Activated B cell treated with CpG ODN at 0.5 μM for 24 hours (primary cell): ENCODE data around the gene THOC7. TPM values are rescaled to one million over a fixed set of nuclear protein-coding genes. Genes with fewer than 3 reads are reported as not detected.

Source experiments
- ATAC-seq: fragments of 200-7000 bp; cut with Tn5 transposase; one replicate; pipeline ENCODE4 v1.10.0; 2021; ENCODE audit warnings: low read depth, mild to moderate bottlenecking, moderate library complexity
- CTCF ChIA-PET: fragments of 350-600 bp; sonication (Branson Sonifier 250); formaldehyde crosslinking; loops from one replicate; lab custom pipeline; 2021; ENCODE audit warnings: antibody characterized with exemption; lab: Charles Lee
- POLR2A ChIA-PET: fragments of 350-600 bp; sonication (Branson Sonifier 250); formaldehyde crosslinking; loops from one replicate; lab custom pipeline; 2021; ENCODE audit warnings: antibody characterized with exemption; lab: Charles Lee
- DNase-seq: peaks from one replicate; pipeline ENCODE4 v3.0.0; 2022
- H3K27ac Mint-ChIP-seq: one replicate; pipeline ENCODE4 v1.8.0; 2020; ENCODE audit warnings: mixed read lengths
- H3K27me3 Mint-ChIP-seq: one replicate; pipeline ENCODE4 v1.8.0; 2021; ENCODE audit warnings: mixed read lengths
- H3K36me3 Mint-ChIP-seq: one replicate; pipeline ENCODE4 v1.8.0; 2021; ENCODE audit warnings: low read depth, mixed read lengths
- H3K4me1 Mint-ChIP-seq: one replicate; pipeline ENCODE4 v1.8.0; 2021; ENCODE audit warnings: mixed read lengths
- H3K4me3 Mint-ChIP-seq: one replicate; pipeline ENCODE4 v1.8.0; 2020; ENCODE audit warnings: mild to moderate bottlenecking, mixed read lengths
- H3K9me3 Mint-ChIP-seq: one replicate; pipeline ENCODE4 v1.8.0; 2020; ENCODE audit warnings: mixed read lengths
- CTCF ChIP-seq: fragments of 200-600 bp; IDR thresholded peaks from one replicate; pipeline ENCODE4 v1.8.0; 2022; ENCODE audit warnings: antibody characterized with exemption, mild to moderate bottlenecking
- intact Hi-C: fragments of 100-400 bp; cut with micrococcal nuclease; formaldehyde crosslinking; loops from one replicate; pipeline ENCODE4 v1.15.1; 2024
- total RNA-seq: library from RNA; stranded (reverse); gene quantifications from 2 replicates; pipeline ENCODE4 v1.2.3, GENCODE V29; 2022

THOC7 gene
- total RNA-seq, 1 donor from 2014 or later = 50.2 TPM

DNA sequence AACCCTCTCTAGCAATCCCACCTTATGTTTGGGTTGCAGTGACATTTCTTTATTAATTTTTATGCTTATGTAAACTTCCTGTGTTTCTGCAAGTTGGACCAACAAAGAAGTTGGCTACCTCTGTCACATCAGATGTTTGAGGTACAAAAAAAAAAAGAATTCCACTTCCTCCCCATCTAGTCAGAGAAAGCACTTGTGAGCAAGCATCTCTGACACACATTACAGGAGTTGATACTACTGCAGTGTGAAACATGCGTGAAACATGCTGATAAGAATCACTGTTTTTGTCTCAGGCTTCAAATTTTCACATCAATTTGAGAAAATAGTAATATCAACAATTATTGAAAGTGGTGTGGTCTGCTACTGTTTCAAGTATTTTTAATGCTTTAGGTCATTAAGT, 47.3 kb upstream of the THOC7 start:
- no peaks in the 10 kb centered on the region for H3K27me3 Mint-ChIP-seq
- H3K36me3 Mint-ChIP-seq = peaks cover 18% of the 10 kb centered on the region
- H3K9me3 Mint-ChIP-seq = no peaks in the 10 kb centered on the region
- intact Hi-C loops = no loop called here
- H3K4me3 Mint-ChIP-seq = peak overlapping the region; percentile 86
- peaks cover 43% of the 10 kb centered on the region for H3K4me1 Mint-ChIP-seq
- CTCF ChIA-PET = interaction anchor here (1.4 kb wide), 1 partner anchor 23 kb away, joined by 3 read pairs; no protein-coding TSS in a partner anchor
- ATAC-seq (no peak), DNase-seq (no peak)
- TF ChIP-seq CTCF = no peak
- POLR2A ChIA-PET = interaction anchor here (1.6 kb wide), 1 partner anchor 46 kb away, joined by 5 read pairs; no protein-coding TSS in a partner anchor
- H3K27ac Mint-ChIP-seq = peak overlapping the region; percentile 92

GRCh38 chr3:63910001-63910400, 46.4 kb upstream of the THOC7 start:
- Mint-ChIP-seq H3K9me3 (no peaks in the 10 kb centered on the region), H3K4me1 (peaks cover 40% of the 10 kb centered on the region), H3K27ac (peak overlapping the region; percentile 41), H3K36me3 (peaks cover 17% of the 10 kb centered on the region), H3K4me3 (no peak overlapping the region), H3K27me3 (no peaks in the 10 kb centered on the region)
- no peak for DNase-seq
- ChIA-PET CTCF (no interaction called here), POLR2A (no interaction called here)
- no peak for ATAC-seq
- TF ChIP-seq CTCF = no peak
- intact Hi-C loops = no loop called here

DNA sequence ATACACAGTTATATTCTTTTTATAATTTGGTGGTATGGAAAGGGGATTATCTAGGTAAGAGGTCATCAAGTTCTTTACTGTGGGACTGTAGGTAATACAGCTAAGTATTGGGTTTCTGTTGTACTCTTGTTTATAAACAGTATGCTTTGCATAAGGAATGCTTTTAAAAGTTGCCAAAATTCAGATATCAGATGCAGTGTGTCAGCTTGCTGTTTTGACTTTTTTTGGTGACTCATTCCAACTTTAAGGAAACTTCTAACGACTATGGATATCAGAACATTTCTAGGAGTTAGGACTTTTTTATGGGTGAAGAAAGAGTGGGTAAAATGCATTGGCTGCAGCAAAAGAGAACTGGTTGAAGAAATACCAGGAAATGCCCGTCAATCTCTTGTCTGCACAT, 45.8 kb upstream of the THOC7 start:
- peak overlapping the region; percentile 41 for H3K27ac Mint-ChIP-seq
- CTCF ChIA-PET = no interaction called here
- intact Hi-C loops = no loop called here

DNA sequence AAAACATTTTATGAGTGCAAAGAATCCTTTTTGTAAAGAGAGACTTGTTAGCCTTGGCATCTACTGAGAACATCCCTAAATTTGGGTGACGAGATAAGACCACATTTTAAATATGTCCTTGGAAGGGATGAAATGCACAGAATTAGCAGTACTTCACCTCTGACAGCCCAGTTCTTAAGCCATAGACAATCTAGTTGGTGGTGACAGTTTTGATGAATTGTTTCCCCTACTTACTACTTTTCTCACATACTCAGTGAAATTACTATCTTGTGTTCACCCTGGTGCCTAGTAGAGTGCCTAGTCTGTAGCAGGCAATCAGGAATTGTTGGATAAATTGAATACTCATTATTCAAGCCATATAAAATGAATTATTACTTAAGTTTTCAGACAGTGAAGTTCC, 45.2 kb upstream of the THOC7 start:
- no peak for TF ChIP-seq CTCF
- Mint-ChIP-seq H3K4me3 (no peak overlapping the region), H3K27ac (no peak overlapping the region), H3K36me3 (peaks cover 19% of the 10 kb centered on the region), H3K9me3 (no peaks in the 10 kb centered on the region), H3K4me1 (peaks cover 35% of the 10 kb centered on the region), H3K27me3 (no peaks in the 10 kb centered on the region)
- ATAC-seq (no peak), DNase-seq (no peak)
- ChIA-PET POLR2A (no interaction called here), CTCF (no interaction called here)
- intact Hi-C loops = no loop called here

More for the DNA sequence above, 45.8 kb upstream of the THOC7 start:
- DNase-seq (no peak), ATAC-seq (no peak)
- POLR2A ChIA-PET = no interaction called here
- H3K36me3 Mint-ChIP-seq = peaks cover 15% of the 10 kb centered on the region
- no peak for TF ChIP-seq CTCF
- H3K9me3 Mint-ChIP-seq = no peaks in the 10 kb centered on the region
- peaks cover 40% of the 10 kb centered on the region for H3K4me1 Mint-ChIP-seq
- H3K27me3 Mint-ChIP-seq = no peaks in the 10 kb centered on the region
- H3K4me3 Mint-ChIP-seq = no peak overlapping the region

DNA sequence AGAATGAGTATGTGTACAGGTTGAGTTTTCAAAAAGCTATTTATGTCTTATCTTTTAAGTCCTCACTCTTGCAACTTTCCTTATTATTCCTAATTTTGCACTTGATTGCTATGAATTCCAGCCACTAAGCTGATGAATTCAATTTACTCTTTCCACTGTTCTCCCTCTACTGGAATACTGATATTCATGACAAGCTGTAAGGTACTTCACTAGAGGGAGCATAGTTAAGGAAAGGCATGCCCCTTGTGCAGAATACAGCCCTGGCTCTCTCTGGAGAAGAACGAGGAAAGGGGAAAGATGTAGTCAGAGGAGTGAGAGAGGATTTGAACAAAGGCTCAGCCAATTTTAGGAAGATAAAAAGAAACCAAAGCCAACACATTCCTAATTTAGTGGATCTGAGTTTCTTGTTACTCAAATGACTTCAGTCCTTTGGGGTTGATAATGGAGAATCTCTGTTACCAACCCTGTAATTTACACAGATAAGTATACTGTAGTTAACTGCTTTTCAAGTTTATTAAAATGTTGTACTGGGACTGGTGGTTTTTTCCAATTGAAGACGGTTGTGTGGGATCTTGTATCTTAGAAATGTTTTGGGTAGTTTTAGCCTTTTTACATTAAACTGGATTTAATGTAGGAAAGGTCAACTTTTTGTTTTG, 44.6 kb upstream of the THOC7 start:
- CTCF ChIA-PET = interaction anchor here (0.6 kb wide), 1 partner anchor 23 kb away, joined by 3 read pairs; no protein-coding TSS in a partner anchor

More for the DNA sequence above, 44.6 kb upstream of the THOC7 start:
- no peak overlapping the region for H3K4me3 Mint-ChIP-seq
- intact Hi-C loops = no loop called here
- no peak for DNase-seq
- peaks cover 29% of the 10 kb centered on the region for H3K4me1 Mint-ChIP-seq
- no peak overlapping the region for H3K27ac Mint-ChIP-seq
- no peak for TF ChIP-seq CTCF
- H3K36me3 Mint-ChIP-seq = peaks cover 16% of the 10 kb centered on the region
- no peak for ATAC-seq
- H3K9me3 Mint-ChIP-seq = no peaks in the 10 kb centered on the region
- POLR2A ChIA-PET = interaction anchor here (0.7 kb wide), 1 partner anchor 45 kb away, joined by 3 read pairs; the partner anchor contains the start of genes ATXN7 and THOC7
- H3K27me3 Mint-ChIP-seq = no peaks in the 10 kb centered on the region
